GM12892 (cell line): ENCODE data around the gene GNAI1.

Source experiments
- POLR2A ChIP-seq: IDR thresholded peaks from 2 replicates; pipeline ENCODE4 v1.6.1; 2011; ENCODE audit warnings: low read depth, low read length, control low read depth
- POLR2AphosphoS5 ChIP-seq: IDR thresholded peaks from 2 replicates; pipeline ENCODE4 v1.6.1; 2011; ENCODE audit warnings: low read depth, low read length, control low read depth

DNA sequence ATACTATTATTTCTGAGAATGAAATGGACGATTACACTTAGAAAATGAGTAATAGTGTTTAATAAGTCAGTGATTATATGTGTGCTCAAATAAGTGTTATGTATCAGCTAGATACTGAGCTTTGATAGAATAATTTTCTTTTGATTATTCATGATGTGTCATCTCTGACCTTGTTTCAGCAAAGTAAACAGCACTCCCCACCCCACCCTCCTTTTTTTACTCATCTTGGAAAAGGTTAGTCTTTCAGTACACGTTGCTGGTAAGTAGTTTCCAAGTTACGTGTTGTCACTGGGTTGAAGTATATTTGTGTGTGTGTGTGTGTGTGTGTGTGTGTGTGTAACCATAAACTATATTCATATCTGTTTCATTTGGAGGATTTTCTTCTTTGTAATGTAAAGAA lies 84.1 kb downstream of the GNAI1 start:
- no peak for TF ChIP-seq POLR2AphosphoS5
- no peak for TF ChIP-seq POLR2A
